Measurements from ENCODE around the gene CCDC47. TPM values are rescaled to one million over a fixed set of nuclear protein-coding genes. Genes with fewer than 3 reads are reported as not detected.

CCDC47 gene
- total RNA-seq, 2 experiments from 2014 or later: 55.7 to 71.1 TPM

DNA sequence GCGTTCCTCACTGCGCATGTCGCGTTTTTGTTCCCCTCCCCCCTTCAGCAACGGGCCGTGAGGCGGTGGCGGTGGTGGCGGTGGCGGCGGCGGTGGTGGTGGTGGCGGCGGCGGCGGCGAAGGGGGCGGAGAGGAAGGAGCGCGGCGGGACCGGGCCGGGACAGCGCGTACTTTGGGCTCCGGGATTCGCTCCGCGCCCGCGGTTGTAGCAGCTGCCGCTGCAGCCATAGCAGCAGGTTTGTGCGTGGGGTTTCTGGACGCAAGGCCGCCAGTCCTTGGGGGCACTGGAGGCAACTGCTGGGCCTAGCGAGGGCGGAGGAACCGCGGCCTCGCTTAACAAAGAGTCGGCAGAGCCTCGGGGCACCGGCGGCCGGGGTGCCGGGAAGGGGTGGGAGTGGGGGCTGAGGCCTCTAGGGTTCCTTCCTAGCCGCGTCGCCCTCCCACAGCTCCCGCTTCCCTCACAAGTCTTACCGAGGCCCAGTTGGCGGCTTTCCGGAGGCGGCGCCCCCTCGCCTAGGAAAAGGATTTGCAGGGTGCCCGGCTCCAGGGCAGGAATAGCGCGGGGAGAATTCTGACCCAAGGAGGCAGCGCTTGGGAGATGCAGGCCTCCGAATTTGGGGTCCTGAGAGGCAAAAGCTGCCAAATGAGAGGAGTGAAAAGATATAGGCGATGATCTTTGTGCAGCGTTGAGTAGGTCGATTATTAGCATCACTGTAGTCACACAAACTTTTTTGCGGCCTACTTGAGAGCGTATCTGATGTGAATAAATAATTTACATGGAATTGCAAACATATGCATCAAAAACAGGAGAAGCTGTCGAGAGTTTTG lies 958 bp upstream of the CCDC47 start, which contains the start of gene DDX42:
Gene DDX42, plus strand, starts transcription at position 30 of the 828 bp plus-strand sequence. CDS start 12,880 bp downstream, outside the sequence.
- CTCF ChIA-PET: interaction anchor here (1.0 to 4.2 kb wide), 22 partner anchors 9 to 349 kb away, joined by 3 to 23 read pairs (median 5); no protein-coding TSS in a partner anchor
- Mint-ChIP-seq H3K27ac (peak within 1 kb of the TSS; percentile 99), H3K4me3 (peak within 1 kb of the TSS; percentile 97), H3K27me3 (no peaks in the 10 kb centered on the region), H3K4me1 (peaks cover 50% of the 10 kb centered on the region), H3K36me3 (peaks cover 35% of the 10 kb centered on the region), H3K9me3 (ENCODE audit: low read depth) (no peaks in the 10 kb centered on the region)
- DNase-seq (no peak), ATAC-seq (peak; percentile 9)

DNA sequence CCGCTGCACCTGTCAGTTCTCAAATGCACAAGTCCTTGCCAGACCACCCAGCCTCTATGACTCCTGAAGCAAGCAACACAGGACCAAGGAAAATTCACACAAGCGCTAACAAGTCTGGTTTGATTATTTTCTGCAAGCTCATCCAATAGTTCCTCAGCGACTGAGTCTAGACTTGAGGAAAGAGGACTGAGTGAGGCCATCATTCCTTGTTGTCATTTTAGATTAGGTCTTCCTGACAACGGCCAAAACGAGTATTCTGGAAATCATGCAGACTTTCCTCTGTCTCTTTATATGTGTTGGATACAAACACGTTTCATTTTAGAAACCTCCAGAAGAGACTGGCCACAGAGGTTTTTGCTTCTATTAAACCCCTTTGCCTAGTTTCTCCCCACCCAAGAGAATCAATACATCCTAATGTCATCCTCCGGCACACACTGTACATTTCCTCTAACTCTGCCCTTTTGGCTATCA lies 561 bp downstream of the CCDC47 start:
- Mint-ChIP-seq H3K27me3 (no peaks in the 10 kb centered on the region), H3K27ac (peak overlapping the region; percentile 99), H3K4me1 (peaks cover 50% of the 10 kb centered on the region), H3K4me3 (peak overlapping the region; percentile 97), H3K9me3 (ENCODE audit: low read depth) (no peaks in the 10 kb centered on the region), H3K36me3 (peaks cover 30% of the 10 kb centered on the region)
- CTCF ChIA-PET: interaction anchor here (1.0 to 4.2 kb wide), 16 partner anchors 10 to 724 kb away, joined by 3 to 23 read pairs (median 5); partner anchors contain the start of gene POLG2
- no peak for ATAC-seq
- DNase-seq: no peak

- CTCF ChIA-PET: interaction anchor here (0.7 kb wide), 1 partner anchor 58 kb away, joined by 3 read pairs; no protein-coding TSS in a partner anchor
- Mint-ChIP-seq H3K36me3 (peaks cover 39% of the 10 kb centered on the region), H3K27ac (no peak overlapping the region), H3K9me3 (ENCODE audit: low read depth) (no peaks in the 10 kb centered on the region), H3K4me1 (peaks cover 43% of the 10 kb centered on the region), H3K4me3 (no peak overlapping the region), H3K27me3 (no peaks in the 10 kb centered on the region)
- ATAC-seq (no peak), DNase-seq (no peak)
Measured at GRCh38 chr17:63768433-63768832, 5.0 kb downstream of the CCDC47 start.

DNA sequence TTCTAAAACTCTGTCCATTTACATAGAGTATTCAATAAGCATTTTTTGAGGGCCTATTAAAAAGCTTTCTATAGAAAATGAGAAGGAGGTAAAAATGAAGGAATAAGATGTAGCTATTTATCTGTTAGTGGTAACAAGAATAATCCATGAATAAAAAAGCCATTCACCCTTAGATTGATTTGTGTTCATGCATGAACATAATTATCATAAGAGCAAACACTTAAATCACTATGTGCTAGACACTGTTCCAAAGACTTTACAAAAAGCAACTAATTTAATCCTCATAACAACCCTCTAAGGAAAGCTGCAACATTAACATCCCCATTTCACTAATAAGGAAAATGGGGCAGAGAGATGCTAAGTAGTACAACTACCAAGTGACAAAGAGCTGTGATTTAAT lies 6.6 kb downstream of the CCDC47 start:
- DNase-seq (no peak), ATAC-seq (no peak)
- Mint-ChIP-seq H3K9me3 (ENCODE audit: low read depth) (no peaks in the 10 kb centered on the region), H3K4me1 (peaks cover 43% of the 10 kb centered on the region), H3K4me3 (no peak overlapping the region), H3K27me3 (no peaks in the 10 kb centered on the region), H3K27ac (no peak overlapping the region), H3K36me3 (peaks cover 45% of the 10 kb centered on the region)
- CTCF ChIA-PET: interaction anchor here (0.8 to 1.3 kb wide), 3 partner anchors 11 to 25 kb away, joined by 3 read pairs; partner anchors contain the start of gene STRADA

DNA sequence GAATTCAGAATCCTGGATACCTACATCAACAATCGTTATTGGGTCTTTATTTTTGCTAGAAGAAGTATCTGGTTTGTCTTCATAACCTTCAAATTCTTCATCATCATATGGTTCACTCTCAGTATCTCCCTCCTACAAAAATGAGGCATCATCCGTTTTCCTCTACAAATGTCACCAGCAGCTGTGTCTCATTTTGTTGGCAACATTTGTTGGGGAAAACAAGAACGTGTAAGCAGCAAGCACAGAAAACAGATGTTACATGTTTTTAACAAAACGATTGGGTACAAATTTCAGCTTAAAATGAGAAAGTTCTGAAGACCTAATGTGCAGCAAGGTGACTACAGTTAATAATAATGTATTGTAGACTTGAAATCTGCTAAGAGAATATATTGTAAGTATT lies 8.7 kb downstream of the CCDC47 start:
- Mint-ChIP-seq H3K36me3 (peaks cover 49% of the 10 kb centered on the region), H3K9me3 (ENCODE audit: low read depth) (no peaks in the 10 kb centered on the region), H3K4me1 (peaks cover 40% of the 10 kb centered on the region), H3K27ac (no peak overlapping the region), H3K27me3 (no peaks in the 10 kb centered on the region), H3K4me3 (no peak overlapping the region)
- CTCF ChIA-PET: interaction anchor here (1.4 to 2.7 kb wide), 2 partner anchors 14 to 67 kb away, joined by 3 to 8 read pairs; no protein-coding TSS in a partner anchor
- DNase-seq (no peak), ATAC-seq (no peak)

- DNase-seq: no peak
- Mint-ChIP-seq H3K4me3 (no peak overlapping the region), H3K36me3 (peaks cover 51% of the 10 kb centered on the region), H3K9me3 (ENCODE audit: low read depth) (no peaks in the 10 kb centered on the region), H3K27ac (peak overlapping the region; percentile 3), H3K4me1 (peaks cover 26% of the 10 kb centered on the region), H3K27me3 (no peaks in the 10 kb centered on the region)
- no peak for ATAC-seq
- CTCF ChIA-PET: interaction anchor here (0.7 to 3.5 kb wide), 3 partner anchors 10 to 69 kb away, joined by 3 to 15 read pairs (median 3); partner anchors contain the start of genes CCDC47 and DDX42
Measured at GRCh38 chr17:63762161-63763078, 11.0 kb downstream of the CCDC47 start.

- Mint-ChIP-seq H3K27ac (peak overlapping the region; percentile 61), H3K9me3 (ENCODE audit: low read depth) (no peaks in the 10 kb centered on the region), H3K4me1 (peaks cover 20% of the 10 kb centered on the region), H3K4me3 (no peak overlapping the region), H3K36me3 (peaks cover 56% of the 10 kb centered on the region), H3K27me3 (no peaks in the 10 kb centered on the region)
- CTCF ChIA-PET: interaction anchor here (0.6 to 3.5 kb wide), 4 partner anchors 12 to 100 kb away, joined by 3 to 15 read pairs (median 3); partner anchors contain the start of genes CCDC47, DDX42 and FTSJ3
- no peak for DNase-seq
- ATAC-seq: peak; percentile 57
Measured at GRCh38 chr17:63760771-63761539, 12.4 kb downstream of the CCDC47 start.

GRCh38 chr17:63758428-63758827 lies 15.0 kb downstream of the CCDC47 start:
- CTCF ChIA-PET: interaction anchor here (1.2 kb wide), 1 partner anchor 11 kb away, joined by 3 read pairs; no protein-coding TSS in a partner anchor
- H3K36me3 Mint-ChIP-seq: peaks cover 56% of the 10 kb centered on the region

GRCh38 chr17:63754046-63754445 lies 19.4 kb downstream of the CCDC47 start:
- Mint-ChIP-seq H3K4me3 (no peak overlapping the region), H3K36me3 (peaks cover 55% of the 10 kb centered on the region), H3K9me3 (ENCODE audit: low read depth) (no peaks in the 10 kb centered on the region), H3K27me3 (no peaks in the 10 kb centered on the region), H3K27ac (no peak overlapping the region), H3K4me1 (peaks cover 8% of the 10 kb centered on the region)
- no peak for DNase-seq
- CTCF ChIA-PET: no interaction called here
- ATAC-seq: no peak

More at GRCh38 chr17:63758428-63758827, 15.0 kb downstream of the CCDC47 start:
- no peaks in the 10 kb centered on the region for H3K27me3 Mint-ChIP-seq
- H3K4me3 Mint-ChIP-seq: no peak overlapping the region
- no peaks in the 10 kb centered on the region for H3K9me3 Mint-ChIP-seq (ENCODE audit: low read depth)
- no peak for ATAC-seq
- H3K4me1 Mint-ChIP-seq: peaks cover 16% of the 10 kb centered on the region
- H3K27ac Mint-ChIP-seq: no peak overlapping the region
- DNase-seq: no peak

DNA sequence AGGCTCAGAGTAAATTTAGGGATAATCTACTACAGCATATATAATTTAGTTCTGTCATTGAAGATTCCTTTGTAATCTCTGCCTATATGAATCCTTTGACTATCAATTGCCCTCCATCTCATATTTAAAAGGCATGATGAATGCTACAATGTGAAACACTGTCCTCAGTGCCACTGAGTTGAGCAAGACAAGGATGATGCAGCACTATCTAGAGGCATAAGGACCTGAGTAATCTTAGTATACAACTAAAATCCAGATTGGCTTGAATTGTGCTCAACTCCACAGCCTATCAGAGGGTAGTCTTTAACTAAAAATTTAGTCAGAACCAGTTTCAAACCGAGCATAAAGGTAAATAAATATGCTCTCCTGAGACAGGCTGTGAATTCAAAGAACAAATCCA lies 20.2 kb downstream of the CCDC47 start:
- no peaks in the 10 kb centered on the region for H3K9me3 Mint-ChIP-seq (ENCODE audit: low read depth)
- H3K36me3 Mint-ChIP-seq: peaks cover 54% of the 10 kb centered on the region
- DNase-seq (no peak), ATAC-seq (no peak)
- no peak overlapping the region for H3K4me3 Mint-ChIP-seq
- H3K4me1 Mint-ChIP-seq: peaks cover 10% of the 10 kb centered on the region
- H3K27me3 Mint-ChIP-seq: no peaks in the 10 kb centered on the region
- H3K27ac Mint-ChIP-seq: no peak overlapping the region
- CTCF ChIA-PET: no interaction called here

- ATAC-seq (no peak), DNase-seq (no peak)
- CTCF ChIA-PET: interaction anchor here (0.9 to 1.2 kb wide), 2 partner anchors 10 to 42 kb away, joined by 3 to 4 read pairs; no protein-coding TSS in a partner anchor
- Mint-ChIP-seq H3K36me3 (peaks cover 52% of the 10 kb centered on the region), H3K27ac (no peak overlapping the region), H3K9me3 (ENCODE audit: low read depth) (no peaks in the 10 kb centered on the region), H3K27me3 (no peaks in the 10 kb centered on the region), H3K4me3 (no peak overlapping the region), H3K4me1 (peaks cover 10% of the 10 kb centered on the region)
Measured at GRCh38 chr17:63752707-63753106, 20.7 kb downstream of the CCDC47 start.

DNA sequence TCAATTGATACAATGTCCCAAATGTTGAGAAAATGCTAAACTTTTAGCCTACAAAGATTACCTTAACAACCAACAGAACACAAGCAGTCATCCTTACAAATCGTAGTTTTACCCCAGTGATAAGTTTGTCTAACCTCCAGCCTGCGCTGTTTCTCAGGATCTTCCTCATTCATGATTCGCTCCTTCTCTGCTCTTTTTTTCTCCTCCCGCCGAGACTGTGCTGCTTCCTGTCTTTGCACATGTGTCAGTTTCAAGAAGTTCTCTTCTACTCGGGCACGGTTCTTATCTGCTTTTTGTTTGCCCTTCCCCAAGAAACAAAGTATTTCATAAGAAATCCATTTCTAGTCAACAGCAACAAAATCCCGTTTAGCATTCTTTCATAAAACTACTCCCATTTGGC lies 21.6 kb downstream of the CCDC47 start:
- CTCF ChIA-PET: interaction anchor here (0.9 to 1.2 kb wide), 2 partner anchors 9 to 41 kb away, joined by 3 to 4 read pairs; no protein-coding TSS in a partner anchor
- H3K27me3 Mint-ChIP-seq: no peaks in the 10 kb centered on the region
- H3K4me1 Mint-ChIP-seq: peaks cover 16% of the 10 kb centered on the region
- peak overlapping the region; percentile 79 for H3K27ac Mint-ChIP-seq
- peaks cover 51% of the 10 kb centered on the region for H3K36me3 Mint-ChIP-seq
- H3K9me3 Mint-ChIP-seq (ENCODE audit: low read depth): no peaks in the 10 kb centered on the region
- DNase-seq (peak; percentile 50), ATAC-seq (peak; percentile 78)
- peak overlapping the region; percentile 58 for H3K4me3 Mint-ChIP-seq
